ENCODE results near the gene GATD1. TPM values are rescaled to one million over a fixed set of nuclear protein-coding genes. Genes with fewer than 3 reads are reported as not detected.

Gene GATD1
- polyA plus RNA-seq, 1 donor from 2014 or later, result 146 TPM

GRCh38 chr11:801097-801780 is 24.0 kb upstream of the GATD1 start:
- TF ChIP-seq CTCF (IDR thresholded peaks at IDR 0.05; ENCODE audit: poor library complexity, severe bottlenecking), result no peak
- TF ChIP-seq EZH2 (IDR thresholded peaks at IDR 0.05; ENCODE audit: borderline replicate concordance, insufficient read depth, low read length, poor library complexity, severe bottlenecking), result no peak
- no peak for TF ChIP-seq EP300 (conservative IDR thresholded peaks at IDR 0.05; ENCODE audit: poor library complexity, severe bottlenecking)
- no peak for TF ChIP-seq MXI1 (conservative IDR thresholded peaks at IDR 0.05; ENCODE audit: poor library complexity, severe bottlenecking)
- TF ChIP-seq TAF1 (IDR thresholded peaks at IDR 0.05; ENCODE audit: low read depth), result no peak
- no peak for TF ChIP-seq RAD21 (conservative IDR thresholded peaks at IDR 0.05)
- TF ChIP-seq SMC3 (conservative IDR thresholded peaks at IDR 0.05; ENCODE audit: poor library complexity), result no peak
- no peak overlapping the region for H3K9ac ChIP-seq (ENCODE audit: low read length)
- H3F3A ChIP-seq (ENCODE audit: insufficient read depth, low read length, poor library complexity, severe bottlenecking), result no peaks in the 10 kb centered on the region
- no peaks in the 10 kb centered on the region for H3K27me3 ChIP-seq (ENCODE audit: insufficient read depth, low read depth, low read length)
- H3K79me2 ChIP-seq (replicated peaks; ENCODE audit: insufficient read depth, low read length), result peaks cover 9% of the 10 kb centered on the region
- no peaks in the 10 kb centered on the region for H4K20me1 ChIP-seq (ENCODE audit: insufficient read depth)
- no peak overlapping the region for H3K4me3 ChIP-seq (ENCODE audit: low read length)
- no peak overlapping the region for H3K4me2 ChIP-seq (ENCODE audit: low read length)
- no peaks in the 10 kb centered on the region for H3K9me3 ChIP-seq (ENCODE audit: low read length)
- no peaks in the 10 kb centered on the region for H3K9me2 ChIP-seq (ENCODE audit: insufficient read depth, low read length)
- no peaks in the 10 kb centered on the region for H3K36me3 ChIP-seq (ENCODE audit: insufficient read depth, low read length)
- H2AFZ ChIP-seq (ENCODE audit: low read depth, low read length), result no peak overlapping the region
- H3K27ac ChIP-seq (ENCODE audit: low read length), result no peak overlapping the region

DNA sequence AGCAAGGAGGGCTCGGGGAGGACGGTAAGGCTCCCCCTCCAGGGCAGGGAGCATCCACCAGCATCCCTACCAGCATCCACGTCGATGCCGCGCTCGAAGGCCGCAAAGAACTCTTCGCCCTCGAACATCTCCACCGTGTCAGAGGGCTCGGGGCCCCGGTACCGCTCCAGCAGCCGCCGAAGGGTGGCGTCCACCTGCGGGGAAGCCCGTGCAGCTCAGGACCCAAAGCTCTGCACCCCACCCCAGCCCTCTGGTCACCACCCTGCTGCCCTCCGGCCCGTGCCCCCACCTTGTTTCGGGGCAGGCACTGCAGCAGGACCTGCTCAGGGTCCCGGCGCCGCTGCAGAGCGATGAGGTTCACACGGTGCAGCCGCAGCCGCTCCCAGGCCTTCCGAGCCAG is 23.2 kb upstream of the GATD1 start:
- Histone ChIP-seq H3K9me3 (ENCODE audit: low read length) (no peaks in the 10 kb centered on the region), H3K27ac (ENCODE audit: low read length) (no peak overlapping the region), H4K20me1 (ENCODE audit: insufficient read depth) (no peaks in the 10 kb centered on the region), H3F3A (ENCODE audit: insufficient read depth, low read length, poor library complexity, severe bottlenecking) (no peaks in the 10 kb centered on the region), H3K9ac (ENCODE audit: low read length) (no peak overlapping the region), H3K79me2 (replicated peaks; ENCODE audit: insufficient read depth, low read length) (peaks cover 13% of the 10 kb centered on the region), H3K4me3 (ENCODE audit: low read length) (no peak overlapping the region), H3K4me2 (ENCODE audit: low read length) (no peak overlapping the region), H2AFZ (ENCODE audit: low read depth, low read length) (no peak overlapping the region), H3K36me3 (ENCODE audit: insufficient read depth, low read length) (no peaks in the 10 kb centered on the region), H3K27me3 (ENCODE audit: insufficient read depth, low read depth, low read length) (no peaks in the 10 kb centered on the region), H3K9me2 (ENCODE audit: insufficient read depth, low read length) (no peaks in the 10 kb centered on the region)
- TF ChIP-seq EZH2 (IDR thresholded peaks at IDR 0.05; ENCODE audit: borderline replicate concordance, insufficient read depth, low read length, poor library complexity, severe bottlenecking) (no peak), MXI1 (conservative IDR thresholded peaks at IDR 0.05; ENCODE audit: poor library complexity, severe bottlenecking) (no peak), POLR2AphosphoS5 (IDR thresholded peaks at IDR 0.05) (no peak), SMC3 (conservative IDR thresholded peaks at IDR 0.05; ENCODE audit: poor library complexity) (no peak), TAF1 (IDR thresholded peaks at IDR 0.05; ENCODE audit: low read depth) (no peak), EP300 (conservative IDR thresholded peaks at IDR 0.05; ENCODE audit: poor library complexity, severe bottlenecking) (no peak), CTCF (IDR thresholded peaks at IDR 0.05; ENCODE audit: poor library complexity, severe bottlenecking) (no peak), RAD21 (conservative IDR thresholded peaks at IDR 0.05) (no peak)
- TF ChIP-seq, protein P1, sequence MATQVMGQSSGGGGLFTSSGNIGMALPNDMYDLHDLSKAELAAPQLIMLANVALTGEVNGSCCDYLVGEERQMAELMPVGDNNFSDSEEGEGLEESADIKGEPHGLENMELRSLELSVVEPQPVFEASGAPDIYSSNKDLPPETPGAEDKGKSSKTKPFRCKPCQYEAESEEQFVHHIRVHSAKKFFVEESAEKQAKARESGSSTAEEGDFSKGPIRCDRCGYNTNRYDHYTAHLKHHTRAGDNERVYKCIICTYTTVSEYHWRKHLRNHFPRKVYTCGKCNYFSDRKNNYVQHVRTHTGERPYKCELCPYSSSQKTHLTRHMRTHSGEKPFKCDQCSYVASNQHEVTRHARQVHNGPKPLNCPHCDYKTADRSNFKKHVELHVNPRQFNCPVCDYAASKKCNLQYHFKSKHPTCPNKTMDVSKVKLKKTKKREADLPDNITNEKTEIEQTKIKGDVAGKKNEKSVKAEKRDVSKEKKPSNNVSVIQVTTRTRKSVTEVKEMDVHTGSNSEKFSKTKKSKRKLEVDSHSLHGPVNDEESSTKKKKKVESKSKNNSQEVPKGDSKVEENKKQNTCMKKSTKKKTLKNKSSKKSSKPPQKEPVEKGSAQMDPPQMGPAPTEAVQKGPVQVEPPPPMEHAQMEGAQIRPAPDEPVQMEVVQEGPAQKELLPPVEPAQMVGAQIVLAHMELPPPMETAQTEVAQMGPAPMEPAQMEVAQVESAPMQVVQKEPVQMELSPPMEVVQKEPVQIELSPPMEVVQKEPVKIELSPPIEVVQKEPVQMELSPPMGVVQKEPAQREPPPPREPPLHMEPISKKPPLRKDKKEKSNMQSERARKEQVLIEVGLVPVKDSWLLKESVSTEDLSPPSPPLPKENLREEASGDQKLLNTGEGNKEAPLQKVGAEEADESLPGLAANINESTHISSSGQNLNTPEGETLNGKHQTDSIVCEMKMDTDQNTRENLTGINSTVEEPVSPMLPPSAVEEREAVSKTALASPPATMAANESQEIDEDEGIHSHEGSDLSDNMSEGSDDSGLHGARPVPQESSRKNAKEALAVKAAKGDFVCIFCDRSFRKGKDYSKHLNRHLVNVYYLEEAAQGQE (IDR thresholded peaks at IDR 0.05; ENCODE audit: borderline replicate concordance), result no peak

All from neural cell (in vitro differentiated cells).